Measurements from ENCODE around the gene PRKCH.

Gene PRKCH

DNA sequence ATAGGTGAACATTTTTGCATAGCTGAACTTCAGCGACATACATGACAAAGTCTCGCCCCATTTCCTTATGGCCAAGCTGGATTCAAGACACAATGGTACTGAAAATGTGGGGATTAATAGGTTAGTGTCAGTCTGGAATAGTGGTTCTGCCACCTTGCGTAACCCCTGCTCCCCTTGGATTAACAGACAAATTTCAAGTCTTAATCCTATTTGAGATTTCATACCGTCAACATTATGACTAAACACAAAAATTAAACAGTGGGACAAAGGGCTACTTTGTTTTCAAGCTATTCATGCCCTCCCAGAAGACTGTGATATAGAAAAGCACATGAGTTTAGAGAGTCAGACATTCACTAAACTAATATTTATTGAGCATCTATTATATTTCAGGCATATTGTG, 235.1 kb downstream of the PRKCH start:
- no peak for TF ChIP-seq CTCF (IDR thresholded peaks at IDR 0.05; ENCODE audit: extremely low read depth, insufficient read depth, missing control alignments)
- in situ Hi-C loops (cut with MboI; ENCODE audit: low pct_unique_long_range_greater_than_20kb, low sequenced_read_pairs, unreplicated experiment) = no loop called here
- no peak for DNase-seq (ENCODE audit: low spot score)

DNA sequence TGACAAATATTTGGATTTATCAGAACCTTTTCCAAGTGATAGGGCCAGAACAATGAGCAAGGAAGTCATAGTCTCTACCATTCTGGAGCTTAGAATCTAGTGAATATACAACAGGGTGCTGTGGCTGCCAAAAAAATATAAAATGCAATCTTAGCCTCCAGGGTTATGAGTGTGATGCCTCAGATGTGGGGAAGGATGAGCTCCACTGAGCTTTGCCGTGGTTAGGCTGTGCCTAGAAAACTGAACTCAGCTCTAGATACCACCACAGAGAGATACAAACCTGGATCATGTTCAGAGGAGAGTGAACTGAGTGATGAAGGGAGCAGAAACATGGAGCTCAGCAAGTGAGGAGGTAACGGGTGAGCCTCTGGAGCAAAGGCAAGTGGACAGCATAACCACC, 235.9 kb downstream of the PRKCH start:
- DNase-seq (ENCODE audit: low spot score) = no peak
- in situ Hi-C loops (cut with MboI; ENCODE audit: low pct_unique_long_range_greater_than_20kb, low sequenced_read_pairs, unreplicated experiment) = no loop called here
- no peak for TF ChIP-seq CTCF (IDR thresholded peaks at IDR 0.05; ENCODE audit: extremely low read depth, insufficient read depth, missing control alignments)

GRCh38 chr14:61557854-61558253, 236.5 kb downstream of the PRKCH start:
- no peak for TF ChIP-seq CTCF (IDR thresholded peaks at IDR 0.05; ENCODE audit: extremely low read depth, insufficient read depth, missing control alignments)
- in situ Hi-C loops (cut with MboI; ENCODE audit: low pct_unique_long_range_greater_than_20kb, low sequenced_read_pairs, unreplicated experiment) = no loop called here
- DNase-seq (ENCODE audit: low spot score) = no peak

GRCh38 chr14:61558271-61558670, 236.9 kb downstream of the PRKCH start:
- no peak for DNase-seq (ENCODE audit: low spot score)
- no peak for TF ChIP-seq CTCF (IDR thresholded peaks at IDR 0.05; ENCODE audit: extremely low read depth, insufficient read depth, missing control alignments)
- in situ Hi-C loops (cut with MboI; ENCODE audit: low pct_unique_long_range_greater_than_20kb, low sequenced_read_pairs, unreplicated experiment) = no loop called here

DNA sequence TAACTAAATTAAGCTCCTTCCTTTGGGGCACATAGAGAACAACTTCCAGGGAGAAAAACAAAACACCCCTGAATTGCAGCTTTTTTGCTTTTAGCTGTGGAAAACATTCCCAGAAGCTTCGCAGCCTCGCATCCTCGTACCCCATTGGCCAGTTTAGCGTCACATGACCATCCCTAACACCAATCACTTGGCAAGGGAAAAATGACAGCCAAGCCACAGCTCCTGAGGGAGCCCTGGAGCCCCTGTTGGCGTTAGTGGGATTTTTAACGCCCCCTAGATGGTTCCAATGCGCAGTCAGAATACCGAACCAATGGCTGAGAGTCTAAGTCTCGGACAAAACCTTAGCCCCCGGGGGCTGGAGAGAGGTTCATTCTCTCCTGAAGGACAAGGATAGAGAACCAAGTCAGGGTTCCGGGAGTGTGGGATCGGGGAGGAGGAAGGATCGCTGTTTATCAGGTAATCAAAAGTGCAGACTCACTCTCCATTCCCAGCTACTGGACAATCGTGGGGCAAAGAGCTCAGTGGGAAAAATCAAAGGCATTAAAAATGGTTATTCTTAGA, 238.3 kb downstream of the PRKCH start:
- in situ Hi-C loops (cut with MboI; ENCODE audit: low pct_unique_long_range_greater_than_20kb, low sequenced_read_pairs, unreplicated experiment) = no loop called here
- DNase-seq (ENCODE audit: low spot score) = no peak
- TF ChIP-seq CTCF (IDR thresholded peaks at IDR 0.05; ENCODE audit: extremely low read depth, insufficient read depth, missing control alignments) = no peak

DNA sequence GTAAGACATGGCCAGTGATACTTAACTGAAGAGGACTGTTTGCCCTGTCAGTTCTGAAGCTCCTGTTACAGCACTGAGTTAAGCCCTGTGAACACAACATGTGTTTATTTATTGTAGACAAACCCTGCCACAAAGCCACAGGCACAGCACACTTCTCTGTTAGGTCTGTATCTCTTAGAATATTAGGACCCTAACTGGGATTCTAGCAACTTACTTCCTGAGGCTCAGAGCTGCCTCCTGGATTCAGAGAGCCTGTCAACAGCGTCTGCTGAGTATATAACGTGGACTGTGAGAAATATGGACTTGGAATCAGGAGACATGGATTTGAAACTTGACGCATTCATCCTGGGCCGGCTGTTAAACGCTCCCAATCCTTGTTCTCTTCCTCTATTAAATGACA, 238.9 kb downstream of the PRKCH start:
- in situ Hi-C loops (cut with MboI; ENCODE audit: low pct_unique_long_range_greater_than_20kb, low sequenced_read_pairs, unreplicated experiment) = no loop called here
- no peak for DNase-seq (ENCODE audit: low spot score)
- no peak for TF ChIP-seq CTCF (IDR thresholded peaks at IDR 0.05; ENCODE audit: extremely low read depth, insufficient read depth, missing control alignments)

DNA sequence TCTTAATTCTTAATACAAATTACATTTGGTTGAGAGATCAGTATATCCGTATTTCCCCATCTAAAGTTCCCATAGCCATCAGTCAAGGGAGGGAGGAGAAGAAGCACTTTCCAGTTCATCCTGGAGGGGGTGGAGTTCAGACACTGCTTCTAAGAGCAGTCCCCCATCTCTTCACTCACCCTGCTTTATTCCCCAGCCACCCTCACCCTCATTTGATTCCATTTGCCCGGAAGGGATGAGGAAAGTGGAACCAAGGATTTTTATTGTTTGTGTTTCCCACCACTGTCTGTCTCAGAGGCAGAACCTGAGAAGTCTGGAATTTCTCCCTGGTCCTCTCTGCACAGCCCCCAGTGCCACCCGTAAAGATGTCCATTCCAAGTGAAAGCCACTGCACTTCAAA, 239.7 kb downstream of the PRKCH start:
- no peak for TF ChIP-seq CTCF (IDR thresholded peaks at IDR 0.05; ENCODE audit: extremely low read depth, insufficient read depth, missing control alignments)
- in situ Hi-C loops (cut with MboI; ENCODE audit: low pct_unique_long_range_greater_than_20kb, low sequenced_read_pairs, unreplicated experiment) = no loop called here
- no peak for DNase-seq (ENCODE audit: low spot score)

All from GM13977 (cell line).